SK-N-SH (cell line): Measurements from ENCODE around the gene ACAP3. TPM values are rescaled to one million over a fixed set of nuclear protein-coding genes. Genes with fewer than 3 reads are reported as not detected.
A peak's percentile ranks its signal among the peaks of the same experiment; 100 is the strongest.

ENCODE experiments used
- CTCF ChIA-PET: fragments of 300-600, 350-600 bp; formaldehyde crosslinking; extraction: SDS; loops from one replicate; lab custom pipeline; 2021; lab: Yijun Ruan, JAX
- POLR2A ChIA-PET: fragments of 350-600 bp; sonication (Branson Sonifier 250); formaldehyde crosslinking; extraction: SDS; loops from one replicate; lab custom pipeline; 2020; ENCODE audit warnings: antibody characterized with exemption, inconsistent platforms; lab: Yijun Ruan, JAX
- DNase-seq: peaks from one replicate; pipeline ENCODE4 v3.0.0; 2012
- H2AFZ ChIP-seq: fragments of 200-600 bp; sonication (generic); 2 replicates; pipeline ENCODE4 v1.8.1; 2016; ENCODE audit warnings: antibody characterized with exemption, mild to moderate bottlenecking, low read depth
- H3F3A ChIP-seq: fragments of 200-600 bp; sonication (generic); replicated peaks from 2 replicates; pipeline ENCODE3; 2016; ENCODE audit warnings: antibody characterized with exemption, mild to moderate bottlenecking; ENCODE audit not compliant: insufficient read depth
- H3K27ac ChIP-seq, 2 experiments: fragments of 200-500 bp in 1 of 2; fragments of 200-600 bp in 1 of 2; sonication (Bioruptor generic) in 1 of 2; sonication (generic), shearing (Covaris generic) in 1 of 2; 2 replicates each; pipeline versions ENCODE4 v1.5.1 to v1.6.1; 2014 to 2016; ENCODE audit warnings: low read depth in 2 of 2, inconsistent platforms in 1 of 2, low read length in 1 of 2, mild to moderate bottlenecking in 1 of 2, mixed read lengths in 1 of 2
- H3K27me3 ChIP-seq: fragments of 200-600 bp; sonication (generic), shearing (Covaris generic); 2 replicates; pipeline ENCODE4 v1.6.1; 2016; ENCODE audit warnings: mixed run types; ENCODE audit not compliant: insufficient read depth
- H3K36me3 ChIP-seq, 2 experiments: fragments of 200-500 bp in 1 of 2; fragments of 200-600 bp in 1 of 2; sonication (Bioruptor generic) in 1 of 2; sonication (generic) in 1 of 2; replicated peaks in 1 of 2; 2 replicates each; pipeline versions ENCODE3 to v1.5.1; 2014 to 2016; ENCODE audit warnings: low read length in 1 of 2, mild to moderate bottlenecking in 1 of 2; ENCODE audit not compliant: insufficient read depth in 2 of 2, control insufficient read depth in 1 of 2
- H3K4me1 ChIP-seq, 2 experiments: fragments of 200-500 bp in 1 of 2; fragments of 200-600 bp in 1 of 2; sonication (Bioruptor generic) in 1 of 2; sonication (generic), shearing (Covaris generic) in 1 of 2; 2 replicates each; pipeline versions ENCODE4 v1.5.1 to v1.6.1; 2014 to 2016; ENCODE audit warnings: low read depth in 1 of 2, low read length in 1 of 2, mixed run types in 1 of 2; ENCODE audit not compliant: insufficient read depth in 2 of 2, control insufficient read depth in 1 of 2
- H3K4me2 ChIP-seq: fragments of 200-600 bp; sonication (generic), shearing (Covaris generic); 2 replicates; pipeline ENCODE4 v1.6.1; 2017; ENCODE audit warnings: mixed run types
- H3K4me3 ChIP-seq, 2 experiments: fragments of 200-500 bp in 1 of 2; fragments of 200-600 bp in 1 of 2; sonication (Bioruptor generic) in 1 of 2; sonication (generic), shearing (Covaris generic) in 1 of 2; 2 replicates each; pipeline versions ENCODE4 v1.5.1 to v1.8.1; 2014 to 2016; ENCODE audit warnings: low read depth in 2 of 2, inconsistent platforms in 1 of 2, low read length in 1 of 2, mild to moderate bottlenecking in 1 of 2, mixed read lengths in 1 of 2, moderate library complexity in 1 of 2
- H3K79me2 ChIP-seq: fragments of 200-600 bp; sonication (generic); 2 replicates; pipeline ENCODE4 v1.8.1; 2017; ENCODE audit warnings: mild to moderate bottlenecking; ENCODE audit not compliant: insufficient read depth
- H3K9ac ChIP-seq: fragments of 200-600 bp; sonication (generic); 2 replicates; pipeline ENCODE4 v1.6.1; 2017; ENCODE audit warnings: mixed run types
- H3K9me2 ChIP-seq: fragments of 200-600 bp; sonication (generic); 2 replicates; pipeline ENCODE4 v1.6.1; 2017; ENCODE audit warnings: mixed run types
- H3K9me3 ChIP-seq: fragments of 200-600 bp; sonication (generic); 2 replicates; pipeline ENCODE4 v1.6.1; 2017; ENCODE audit warnings: mixed run types, mild to moderate bottlenecking, moderate library complexity
- H4K20me1 ChIP-seq: fragments of 200-600 bp; sonication (generic); 2 replicates; pipeline ENCODE4 v1.6.1; 2017; ENCODE audit warnings: mild to moderate bottlenecking, mixed run types; ENCODE audit not compliant: insufficient read depth
- CHD2 ChIP-seq: fragments of 150-350 bp; IDR thresholded peaks from 2 replicates; pipeline ENCODE4 v1.6.1; 2018; ENCODE audit warnings: low read length; ENCODE audit not compliant: partially characterized antibody
- CTCF ChIP-seq: fragments of 200-600 bp; sonication (generic); IDR thresholded peaks from 2 replicates; pipeline ENCODE4 v1.6.1; 2017; ENCODE audit warnings: antibody characterized with exemption, mild to moderate bottlenecking, moderate library complexity
- EP300 ChIP-seq, 2 experiments: IDR thresholded peaks; 2 replicates each; pipeline versions ENCODE4 v1.4.0 to v1.6.1; 2012; ENCODE audit warnings: borderline replicate concordance in 1 of 2, low read depth in 1 of 2, low read length in 1 of 2
- EZH2phosphoT487 ChIP-seq: fragments of 200-600 bp; sonication (generic); IDR thresholded peaks from 2 replicates; pipeline ENCODE4 v1.6.1; 2017; ENCODE audit warnings: low read depth, mixed run types, mild to moderate bottlenecking, antibody characterized with exemption, moderate library complexity, borderline replicate concordance
- FOSL2 ChIP-seq: IDR thresholded peaks from 2 replicates; pipeline ENCODE4 v1.4.0; 2012; ENCODE audit warnings: low read depth, mild to moderate bottlenecking, moderate library complexity, borderline replicate concordance
- FOXJ3 ChIP-seq: sonication (generic); formaldehyde crosslinking; IDR thresholded peaks from 2 replicates; pipeline ENCODE4 v1.5.1; 2020; ENCODE audit warnings: mild to moderate bottlenecking, missing genetic modification reagents
- FOXM1 ChIP-seq: IDR thresholded peaks from 2 replicates; pipeline ENCODE4 v1.4.0; 2012; ENCODE audit warnings: low read depth, mild to moderate bottlenecking
- GABPA ChIP-seq: IDR thresholded peaks from 2 replicates; pipeline ENCODE4 v1.4.0; 2012; ENCODE audit warnings: low read depth, mild to moderate bottlenecking
- GATA2 ChIP-seq: sonication (generic); formaldehyde crosslinking; IDR thresholded peaks from 2 replicates; pipeline ENCODE4 v1.5.0; 2020; ENCODE audit warnings: mild to moderate bottlenecking, missing genetic modification reagents
- JUND ChIP-seq: IDR thresholded peaks from 2 replicates; pipeline ENCODE4 v1.4.0; 2012
- MEF2A ChIP-seq: IDR thresholded peaks from 2 replicates; pipeline ENCODE4 v1.4.0; 2012; ENCODE audit warnings: low read depth, borderline replicate concordance
- NFIC ChIP-seq: IDR thresholded peaks from 2 replicates; pipeline ENCODE4 v1.4.0; 2012; ENCODE audit warnings: borderline replicate concordance
- NRF1 ChIP-seq: IDR thresholded peaks from 2 replicates; pipeline ENCODE4 v1.6.1; 2012; ENCODE audit warnings: low read depth, mild to moderate bottlenecking, low read length
- PBX3 ChIP-seq: IDR thresholded peaks from 2 replicates; pipeline ENCODE4; 2012
- RAD21 ChIP-seq: IDR thresholded peaks from 2 replicates; pipeline ENCODE4 v1.6.1; 2012; ENCODE audit warnings: mild to moderate bottlenecking, low read length
- RCOR1 ChIP-seq: fragments of 150-350 bp; IDR thresholded peaks from 2 replicates; pipeline ENCODE4 v1.6.1; 2017; ENCODE audit warnings: antibody characterized with exemption, low read length
- RFX5 ChIP-seq: IDR thresholded peaks from 2 replicates; pipeline ENCODE4 v1.6.1; 2012; ENCODE audit warnings: mild to moderate bottlenecking, improper control_type of control experiment, low read length
- RXRA ChIP-seq: IDR thresholded peaks from 2 replicates; pipeline ENCODE4 v1.4.0; 2012; ENCODE audit warnings: low read depth, mild to moderate bottlenecking, borderline replicate concordance
- SMC3 ChIP-seq: IDR thresholded peaks from 2 replicates; pipeline ENCODE4 v1.6.1; 2012; ENCODE audit warnings: low read depth, low read length, improper control_type of control experiment
- TAF1 ChIP-seq: IDR thresholded peaks from 2 replicates; pipeline ENCODE4 v1.6.1; 2012; ENCODE audit warnings: low read depth, mild to moderate bottlenecking, low read length, moderate library complexity, borderline replicate concordance
- TCF12 ChIP-seq: IDR thresholded peaks from 2 replicates; pipeline ENCODE4 v1.4.0; 2012
- TEAD4 ChIP-seq: IDR thresholded peaks from 2 replicates; pipeline ENCODE4 v1.4.0; 2012; ENCODE audit warnings: mild to moderate bottlenecking, borderline replicate concordance; ENCODE audit not compliant: insufficient read depth
- USF1 ChIP-seq: IDR thresholded peaks from 2 replicates; pipeline ENCODE4 v1.4.0; 2012; ENCODE audit warnings: low read depth, borderline replicate concordance
- YY1 ChIP-seq: IDR thresholded peaks from 2 replicates; pipeline ENCODE4 v1.4.0; 2012; ENCODE audit warnings: low read depth, mild to moderate bottlenecking
- ZBTB33 ChIP-seq: IDR thresholded peaks from 2 replicates; pipeline ENCODE4 v1.4.0; 2012; ENCODE audit warnings: low read depth, borderline replicate concordance
- WGBS: methylation state at CpG from one replicate; pipeline ENCODE4 v1.1.6; 2017; ENCODE audit warnings: low lambda C conversion rate; 5-methylcytosine and 5-hydroxymethylcytosine counted together
- polyA plus RNA-seq, 3 experiments: library from polyadenylated mRNA; depleted of rRNA; stranded (reverse); fragments of >200 nt; gene quantifications; 2 replicates each; pipeline ENCODE4 v1.2.3, GENCODE V29; 2012

Gene ACAP3
- polyA plus RNA-seq, 1 of the 3 experiments (the other 2 are of a cell fraction), result 51.7 TPM

- Histone ChIP-seq H2AFZ (no peak overlapping the region), H3K9me2 (no peaks in the 10 kb centered on the region), H3K4me2 (no peak overlapping the region), H3K4me1 (no peaks in the 10 kb centered on the region), H3F3A (no peaks in the 10 kb centered on the region), H3K27me3 (no peaks in the 10 kb centered on the region), H3K4me3 (no peak overlapping the region), H3K27ac (no peak overlapping the region), H3K36me3 (peaks cover 0 to 20% of the 10 kb centered on the region in 2 experiments), H3K9me3 (no peaks in the 10 kb centered on the region), H3K79me2 (no peaks in the 10 kb centered on the region; the same call in 1 of the 2 replicates), H3K9ac (no peak overlapping the region), H4K20me1 (peaks cover 5% of the 10 kb centered on the region; the same call in 1 of the 2 replicates)
- 90% methylated on average over 2 of the region's 36 CpGs for WGBS
- TF ChIP-seq ZBTB33, result no peak
- TF ChIP-seq CHD2, result no peak
- no peak for TF ChIP-seq USF1
- TF ChIP-seq TAF1, result no peak
- TF ChIP-seq EZH2phosphoT487, result no peak
- no peak for TF ChIP-seq NRF1
- TF ChIP-seq TEAD4, result no peak
- TF ChIP-seq RFX5, result no peak
- no peak for TF ChIP-seq MEF2A
- TF ChIP-seq YY1, result no peak
- no peak for TF ChIP-seq TCF12
- no peak for TF ChIP-seq RXRA
- no peak for TF ChIP-seq JUND
- CTCF ChIA-PET, result interaction anchor here (1.4 to 1.8 kb wide), 2 partner anchors 10 to 33 kb away, joined by 4 to 5 read pairs; partner anchors contain the start of gene DVL1
- DNase-seq, result no peak
- POLR2A ChIA-PET, result no interaction called here
Observed at GRCh38 chr1:1338278-1338677, 30.5 kb upstream of the ACAP3 start.

GRCh38 chr1:1337793-1338147, 30.0 kb upstream of the ACAP3 start:
- H3K4me2 ChIP-seq, result no peak overlapping the region
- no peaks in the 10 kb centered on the region for H3K27me3 ChIP-seq
- peaks cover 0 to 20% of the 10 kb centered on the region in 2 experiments for H3K36me3 ChIP-seq
- no peak overlapping the region for H3K27ac ChIP-seq
- H3K9me2 ChIP-seq, result no peaks in the 10 kb centered on the region
- no peaks in the 10 kb centered on the region for H3K79me2 ChIP-seq
- no peaks in the 10 kb centered on the region for H3K9me3 ChIP-seq
- POLR2A ChIA-PET, result no interaction called here
- peaks cover 5% of the 10 kb centered on the region; the same call in 1 of the 2 replicates for H4K20me1 ChIP-seq
- H3F3A ChIP-seq, result no peaks in the 10 kb centered on the region
- no peak overlapping the region for H2AFZ ChIP-seq
- H3K9ac ChIP-seq, result no peak overlapping the region
- CTCF ChIA-PET, result interaction anchor here (1.4 kb wide), 1 partner anchor 34 kb away, joined by 4 read pairs; no protein-coding TSS in a partner anchor
- WGBS, result 90% methylated on average over 7 of the region's 18 CpGs
- H3K4me3 ChIP-seq, result no peak overlapping the region
- DNase-seq, result peak; percentile 91
- H3K4me1 ChIP-seq, result no peaks in the 10 kb centered on the region
- TF ChIP-seq NRF1 (no peak), NFIC (no peak), TEAD4 (no peak), EP300 (IDR thresholded peaks at IDR 0.05; ENCODE audit: borderline replicate concordance in 1 of 2, low read depth in 1 of 2, low read length in 1 of 2) (no peak), GABPA (no peak), CHD2 (no peak), RAD21 (no peak), PBX3 (no peak), YY1 (no peak), JUND (no peak), CTCF (no peak), FOSL2 (no peak), FOXJ3 (CRISPR knock-in tag) (no peak), SMC3 (no peak), FOXM1 (no peak), RCOR1 (no peak), GATA2 (CRISPR knock-in tag) (no peak), TAF1 (no peak)
